Activated CD8-positive, alpha-beta memory T cell treated with anti-CD3 and anti-CD28 coated beads for 4 hours (primary cell): Measurements from ENCODE around the gene RETREG1.
"Not testable (repeated sequence)": the region's sequence is repeated elsewhere in the genome, so short reads cannot be mapped to it uniquely, and the experiment has no call there.

Source experiments
- DNase-seq, 2 donors: peaks; one replicate each; pipeline ENCODE4 v3.0.0-alpha.2; 2020; ENCODE audit warnings: low read depth in 2 of 2

The RETREG1 gene

DNA sequence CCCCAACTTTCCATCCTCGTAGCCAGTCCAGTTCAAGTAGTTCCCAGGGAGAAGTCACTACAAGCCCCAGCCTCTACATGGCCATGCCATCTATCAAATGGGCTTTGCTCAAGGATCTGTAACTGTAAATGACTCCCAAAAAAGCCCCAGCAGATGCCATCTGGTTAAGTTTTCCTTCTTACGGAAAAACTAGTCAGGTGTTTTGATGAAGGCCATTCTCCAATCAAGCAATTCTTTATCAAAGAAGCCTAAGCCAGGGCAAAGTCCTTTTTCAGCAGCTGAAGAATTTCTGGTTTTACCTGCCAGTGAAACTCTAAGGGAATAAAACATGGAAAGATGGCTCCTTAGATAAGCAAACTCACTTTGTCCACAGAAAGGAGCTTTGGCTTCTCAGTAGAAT is 129.3 kb downstream of the RETREG1 start:
- DNase-seq, result no peak

DNA sequence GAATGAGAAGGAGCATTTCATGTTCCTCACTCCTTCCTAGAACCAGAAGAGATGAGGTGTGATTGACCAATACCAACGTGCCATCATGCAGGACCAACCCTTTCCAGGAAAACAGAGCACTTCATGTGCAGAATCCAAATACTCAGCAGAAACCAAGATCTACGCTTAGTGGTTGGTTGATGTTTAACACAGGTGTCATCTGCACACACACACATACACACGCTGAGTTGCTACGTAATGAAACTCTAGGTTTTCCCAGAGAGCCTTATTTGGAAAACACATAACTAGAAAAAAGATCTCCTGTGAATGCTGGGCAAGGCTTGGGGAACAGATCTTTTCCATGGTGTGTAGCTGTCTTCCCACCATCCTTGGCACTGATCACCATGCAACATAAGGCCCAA is 130.1 kb downstream of the RETREG1 start:
- DNase-seq, result no peak

DNA sequence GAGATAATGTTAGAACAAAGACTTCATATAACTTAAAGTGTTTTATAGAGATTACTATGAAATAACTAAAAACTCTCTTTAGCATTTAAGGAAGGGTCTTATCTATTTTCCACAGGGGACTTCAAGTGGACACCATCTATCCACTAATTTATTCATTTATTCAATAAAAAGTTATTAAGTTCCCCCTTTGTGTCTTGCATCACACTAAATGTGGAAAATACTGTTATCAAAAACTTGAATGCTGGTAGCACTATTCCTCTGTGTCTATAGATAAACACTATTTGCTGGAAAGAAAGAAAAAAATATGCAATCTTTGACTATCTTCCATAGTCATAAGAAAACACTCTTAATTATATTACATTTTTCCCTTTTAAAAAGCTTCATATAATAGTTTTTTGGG is 131.1 kb downstream of the RETREG1 start:
- DNase-seq, result no peak

DNA sequence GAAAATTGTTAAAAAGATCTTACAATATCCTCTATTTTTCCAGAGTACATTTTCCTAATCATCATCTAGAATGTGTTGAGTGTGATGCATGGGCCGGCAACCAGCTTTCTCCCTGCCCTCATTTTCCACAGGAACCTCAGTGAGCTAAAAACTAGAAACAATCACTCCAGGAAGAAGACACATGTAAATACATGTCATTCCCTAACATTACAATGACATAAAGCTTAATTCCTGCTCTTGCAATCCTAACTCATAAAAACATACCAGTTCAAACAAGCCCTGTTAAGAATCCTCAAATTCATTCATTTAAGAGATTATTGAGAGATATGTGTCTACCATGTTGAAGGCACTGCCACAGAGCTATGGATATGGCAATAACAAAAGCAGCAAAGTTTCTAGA is 132.7 kb downstream of the RETREG1 start:
- DNase-seq, result no peak

DNA sequence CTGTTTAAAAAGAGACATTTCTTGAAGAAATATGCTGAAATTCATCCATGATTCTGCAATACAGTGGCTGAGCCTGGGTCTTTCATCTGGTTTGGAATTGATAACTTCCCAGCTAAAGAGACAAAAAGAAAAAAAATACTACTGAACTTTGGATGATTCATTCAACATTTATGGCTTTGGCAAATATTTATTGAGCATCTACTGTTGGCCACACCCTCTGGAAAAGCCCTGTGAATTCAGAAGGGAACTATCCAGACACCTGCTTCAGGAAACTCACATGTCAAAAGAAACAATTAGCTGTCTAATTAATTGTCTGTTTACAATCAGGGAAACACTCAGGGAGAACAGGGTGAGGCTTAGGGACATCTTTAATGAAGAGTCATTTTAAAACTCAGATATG is 133.4 kb downstream of the RETREG1 start:
- no peak for DNase-seq

DNA sequence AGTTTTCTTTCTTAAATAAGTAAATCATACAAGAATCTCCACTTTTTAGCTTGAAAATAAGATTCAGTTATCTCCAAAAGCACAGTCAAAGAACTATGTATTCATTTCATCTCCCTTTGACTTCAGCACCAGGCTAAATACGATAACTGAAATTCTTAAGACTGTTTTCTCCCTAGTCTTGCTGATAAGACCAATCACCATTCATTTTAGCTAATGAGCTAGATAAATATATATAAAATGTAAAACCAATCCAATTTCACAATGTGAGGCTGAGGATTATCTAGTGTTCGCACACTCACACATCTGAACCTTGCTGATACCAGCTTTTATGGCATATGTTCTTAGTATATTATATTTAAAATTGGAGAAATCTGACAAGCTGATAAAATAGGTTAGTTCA is 133.9 kb downstream of the RETREG1 start:
- DNase-seq, result no peak

DNA sequence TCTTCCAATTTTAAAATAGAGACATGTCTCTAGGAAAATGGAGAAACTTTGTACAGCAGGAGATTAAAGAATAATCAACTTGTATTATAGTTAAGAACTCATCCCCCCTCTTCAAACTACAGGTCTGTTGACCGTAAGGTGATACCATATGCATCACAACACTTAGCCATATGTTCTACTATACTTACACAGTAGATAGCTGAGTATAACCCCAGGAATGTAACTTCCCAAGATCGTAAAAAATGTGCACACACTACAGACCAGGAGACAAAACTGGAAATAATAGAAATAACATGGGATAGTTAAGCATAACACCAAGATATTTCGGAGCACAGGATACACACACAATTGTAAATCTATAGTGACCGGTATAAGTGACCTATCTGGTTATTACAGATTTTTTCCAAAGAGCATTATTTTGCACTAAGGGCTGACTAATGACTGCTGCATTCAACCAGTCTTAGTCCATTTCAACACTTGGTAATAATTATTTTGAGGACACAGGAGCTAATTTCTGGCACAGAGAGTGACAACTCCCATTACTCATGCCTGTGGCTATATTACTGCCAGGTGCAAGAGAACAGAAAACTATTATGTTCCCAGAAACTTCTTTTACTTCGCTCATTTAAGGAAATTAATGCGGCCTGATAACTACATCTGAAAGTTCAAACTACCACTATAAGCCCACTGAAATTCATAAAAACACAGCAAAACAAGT is 135.8 kb downstream of the RETREG1 start:
- DNase-seq, result no peak

DNA sequence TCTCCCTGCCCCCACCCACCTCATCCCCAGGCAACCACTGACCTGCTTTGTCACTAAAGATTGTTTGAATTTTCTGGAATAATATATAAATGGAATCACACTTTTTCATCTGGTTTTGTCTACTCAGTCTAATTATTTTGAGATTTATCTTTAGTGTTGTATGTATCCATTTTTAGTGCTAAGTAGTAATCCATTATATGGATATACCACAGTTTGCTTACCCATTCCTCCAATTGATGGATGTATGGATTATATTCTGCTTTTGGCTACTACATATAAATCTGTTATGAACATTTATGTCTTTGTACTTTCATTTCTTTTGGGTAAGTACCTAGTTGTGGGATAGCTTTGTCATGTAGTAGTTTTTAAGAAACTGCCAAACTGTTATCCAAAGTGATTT is 136.7 kb downstream of the RETREG1 start:
- DNase-seq, result no peak

DNA sequence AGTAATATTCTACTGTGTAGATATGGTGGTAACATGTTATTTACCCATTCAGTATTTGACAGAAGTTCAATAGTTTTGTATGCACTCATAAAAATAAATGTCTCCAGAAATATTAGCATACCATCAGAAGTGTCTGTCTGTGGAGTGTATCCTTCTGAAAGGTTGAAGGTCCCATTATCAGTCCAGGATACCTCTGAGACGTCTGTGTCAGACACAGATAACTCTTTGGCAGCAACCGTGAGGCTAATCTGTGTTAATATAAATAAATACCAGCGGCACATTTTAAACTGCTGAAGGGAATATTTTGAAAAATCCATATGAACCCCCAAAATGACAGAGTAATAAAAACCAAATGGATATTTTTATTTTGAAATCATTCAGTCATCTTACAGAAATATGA is 139.3 kb downstream of the RETREG1 start:
- no peak for DNase-seq

DNA sequence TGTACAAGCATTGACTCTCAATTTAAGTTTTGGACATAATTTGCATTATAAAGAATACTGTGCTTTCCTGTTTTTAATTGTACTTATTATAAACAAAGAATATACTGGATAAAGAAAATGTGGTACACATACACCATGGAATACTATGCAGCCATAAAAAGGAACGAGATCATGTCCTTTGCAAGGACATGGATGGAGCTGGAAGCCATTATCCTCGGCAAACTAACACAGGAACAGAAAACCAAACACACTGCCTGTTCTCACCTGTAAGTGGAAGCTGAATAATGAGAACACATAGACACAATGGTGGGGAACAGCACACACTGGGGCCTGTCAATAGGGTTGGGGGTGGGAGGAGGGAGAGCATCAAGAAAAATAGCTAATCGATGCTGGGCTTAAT is 140.4 kb downstream of the RETREG1 start:
- not testable (repeated sequence) for DNase-seq

DNA sequence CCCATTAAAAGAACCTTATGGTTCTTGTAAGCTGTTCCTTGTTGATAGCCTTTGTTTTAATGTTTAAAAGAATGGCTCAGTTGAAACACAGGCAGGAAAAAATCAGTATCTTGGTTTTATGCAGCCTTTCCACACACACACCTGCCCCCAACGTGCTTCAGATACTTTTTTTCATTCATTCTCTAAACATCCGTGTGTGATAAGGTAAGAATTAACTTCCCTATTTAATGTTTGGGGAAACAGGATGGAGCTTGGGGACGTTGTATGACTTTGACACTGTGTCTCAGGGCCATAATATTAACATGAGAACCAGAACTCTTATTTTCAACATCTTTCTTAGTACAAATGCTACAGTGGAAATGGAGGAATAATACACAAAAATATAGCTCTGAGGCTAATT is 145.4 kb downstream of the RETREG1 start:
- DNase-seq, result no peak

DNA sequence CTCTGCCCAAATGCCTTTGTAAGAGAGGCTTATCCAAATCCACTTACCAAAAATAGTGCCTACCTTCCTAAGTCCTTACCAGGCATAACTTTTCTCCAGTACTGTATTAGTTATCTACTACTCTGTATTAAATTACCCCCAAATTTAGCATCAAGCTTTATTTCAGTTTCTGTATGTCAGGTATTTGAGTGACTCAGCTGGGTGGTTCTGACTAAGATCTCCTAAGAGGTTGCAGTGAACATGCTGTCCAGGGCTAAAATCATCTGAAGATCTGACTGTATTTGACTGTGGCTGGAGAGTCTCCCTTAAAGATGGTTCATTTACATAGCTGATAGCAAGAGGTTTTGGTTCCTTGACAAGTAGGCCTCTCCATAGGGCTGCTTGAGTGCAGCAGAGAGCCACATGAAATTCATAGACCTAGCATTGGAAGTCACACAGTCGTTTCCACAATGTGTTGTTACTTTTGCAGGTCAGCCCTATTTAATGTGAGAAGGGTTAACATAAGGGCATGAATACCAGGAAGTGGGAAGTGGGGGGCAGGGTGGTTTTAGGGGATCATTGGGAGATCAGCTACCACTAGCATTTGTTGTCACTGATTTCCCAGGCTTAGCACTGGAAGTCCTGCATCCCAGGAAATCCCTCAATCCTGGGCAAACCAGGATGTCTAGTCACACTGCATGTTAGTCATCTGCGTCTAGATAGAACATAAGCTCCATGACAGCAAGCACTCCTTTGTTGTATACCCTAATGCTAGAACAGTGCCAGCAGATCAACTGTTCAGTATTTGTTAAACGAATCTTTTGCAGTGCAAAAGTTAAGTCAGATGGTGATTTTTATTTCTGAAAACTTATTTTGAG is 149.2 kb downstream of the RETREG1 start:
- DNase-seq, result no peak

DNA sequence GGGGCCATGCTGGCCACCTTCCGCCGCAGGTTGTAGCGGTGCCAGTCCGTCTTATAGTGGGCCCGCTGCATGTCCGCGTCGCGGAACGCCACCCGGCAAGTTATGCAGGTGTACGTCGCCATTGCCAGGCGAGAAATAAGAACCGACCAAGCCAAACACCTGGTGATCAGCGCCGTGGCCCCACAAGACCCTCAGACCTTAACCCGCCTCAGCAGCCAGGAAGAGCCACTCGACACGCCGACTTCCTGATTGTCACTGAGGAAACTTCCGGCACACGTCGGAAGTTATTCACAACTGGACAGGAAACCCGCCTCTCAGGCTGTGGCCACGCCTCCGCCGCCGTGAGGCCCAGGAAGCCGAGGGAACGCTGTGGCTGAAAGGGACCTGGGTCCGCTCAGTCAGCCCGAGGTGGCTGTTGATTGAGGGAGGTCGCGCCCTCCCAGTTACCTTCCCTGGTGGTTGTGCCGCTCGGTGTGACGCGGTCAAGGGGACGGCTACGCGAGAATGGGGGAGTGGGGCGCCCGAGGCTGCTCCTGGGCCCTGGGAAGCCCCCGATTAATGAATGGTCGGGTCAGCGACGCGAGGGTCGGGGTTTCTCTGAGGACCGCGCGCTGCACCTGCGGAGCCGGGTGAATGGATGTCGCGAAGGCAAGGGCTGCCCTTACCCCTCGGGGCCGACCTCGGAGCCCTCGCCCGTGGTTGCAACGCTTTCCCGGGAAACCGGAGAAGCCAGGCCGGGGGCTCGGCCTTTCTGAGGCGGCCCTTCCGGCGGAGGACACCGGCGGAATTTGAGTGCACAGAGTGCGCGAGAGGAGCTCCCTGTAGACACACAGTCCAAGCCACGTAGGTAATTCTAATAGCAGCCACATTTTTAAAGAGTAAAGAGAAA is 151.0 kb downstream of the RETREG1 start, which contains the start of gene ZNF622:
TSS of gene ZNF622 (minus strand) at position 257 of the 889 bp plus-strand sequence. CDS start at position 122, 135 bp downstream.
- peak; percentile 75 to 77 for DNase-seq

DNA sequence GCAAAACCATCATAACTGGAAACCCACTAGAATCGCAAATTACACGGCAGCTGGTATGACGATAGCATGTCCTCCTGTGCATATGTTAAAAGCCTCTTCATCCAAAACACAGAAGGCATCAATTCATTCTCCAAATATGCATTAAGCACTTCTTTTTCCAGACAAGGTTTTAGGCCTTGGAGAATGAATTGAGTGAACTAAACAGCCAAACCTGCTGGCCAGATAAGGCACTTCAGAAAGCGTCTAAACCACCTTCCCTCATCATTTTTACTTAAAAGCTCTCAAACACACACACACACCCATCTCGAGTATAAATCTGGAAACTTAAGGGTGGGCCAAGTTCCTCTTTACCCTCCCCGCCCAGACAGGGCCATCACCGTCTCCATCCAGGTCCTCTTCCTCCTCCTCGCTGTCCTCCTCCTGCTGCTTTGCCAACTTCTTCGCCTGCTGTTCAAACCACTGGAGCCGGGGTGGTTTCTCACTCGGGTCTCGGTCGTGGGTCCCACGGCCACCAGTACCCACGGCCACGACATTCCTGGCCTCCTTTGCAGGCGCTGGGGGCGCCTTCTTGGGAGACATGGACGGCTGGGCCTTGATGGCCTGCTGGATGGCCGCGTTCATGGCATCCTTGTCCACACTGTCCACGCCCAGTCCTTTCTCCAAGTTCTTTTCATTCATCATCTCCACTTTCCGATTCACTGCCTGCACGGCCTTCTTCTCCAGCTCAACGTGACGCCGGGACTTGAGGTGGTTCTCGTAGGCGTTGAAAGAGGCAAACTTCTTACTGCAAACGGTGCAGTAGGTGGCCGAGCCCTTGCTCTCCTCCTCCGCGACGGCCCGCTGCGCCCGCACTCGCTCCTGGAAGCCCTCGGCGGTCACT is 151.9 kb downstream of the RETREG1 start:
- DNase-seq, result no peak

DNA sequence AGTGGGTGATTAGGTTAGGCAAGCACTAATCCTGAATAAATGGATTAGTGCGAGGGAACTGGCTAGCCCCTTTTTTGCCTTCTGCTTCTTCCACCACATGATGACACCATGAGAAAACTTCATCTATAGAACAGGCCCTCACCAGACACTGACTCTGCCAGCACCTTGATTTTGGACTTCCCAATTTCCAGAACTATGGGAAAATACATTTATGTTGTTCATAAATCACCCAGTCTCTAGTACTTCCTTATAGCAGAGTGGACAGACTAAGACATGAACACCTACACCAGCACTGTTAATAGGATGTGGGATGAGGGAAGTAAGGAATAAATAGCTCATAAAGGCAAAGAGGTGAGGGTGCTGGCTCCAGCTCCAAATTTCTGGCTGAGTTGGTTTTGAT is 152.6 kb downstream of the RETREG1 start:
- DNase-seq, result no peak

DNA sequence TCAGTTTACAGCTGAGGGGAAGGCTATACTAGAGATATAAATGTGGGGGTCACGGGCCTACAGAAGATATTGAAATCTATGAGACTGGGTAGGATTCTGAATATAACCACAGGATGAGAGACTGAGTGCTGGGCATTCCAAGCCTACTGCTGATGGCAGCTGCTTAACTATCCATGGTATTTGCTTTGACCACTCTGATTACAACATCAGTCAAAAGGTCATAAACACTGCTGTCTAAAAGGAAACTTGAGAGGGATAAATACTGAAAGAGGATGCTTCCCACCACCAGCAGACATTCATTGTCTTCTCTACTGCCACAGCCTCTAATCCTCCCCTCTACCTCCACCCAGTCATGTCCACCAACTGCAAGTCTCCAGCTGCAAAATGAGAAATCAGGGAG is 155.0 kb downstream of the RETREG1 start:
- DNase-seq, result no peak

DNA sequence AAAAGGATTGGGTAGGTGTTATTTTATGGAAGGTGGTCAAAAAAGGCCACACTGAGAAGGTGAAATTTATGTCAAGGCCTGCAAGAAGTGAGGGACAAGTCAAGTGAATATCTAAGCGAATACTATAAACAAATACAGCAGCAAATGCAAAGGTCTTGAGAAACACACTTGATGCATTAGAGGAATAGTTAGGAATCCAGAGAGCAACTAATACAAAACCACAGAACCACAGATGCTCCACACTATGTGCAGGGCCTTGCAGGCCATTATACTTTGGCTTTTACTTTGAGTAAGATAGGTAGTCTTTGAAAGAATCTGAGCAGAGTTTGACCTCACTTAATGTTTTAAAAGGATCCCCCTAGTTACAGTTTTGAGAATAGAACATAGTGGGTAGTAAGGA is 155.8 kb downstream of the RETREG1 start:
- DNase-seq, result no peak

DNA sequence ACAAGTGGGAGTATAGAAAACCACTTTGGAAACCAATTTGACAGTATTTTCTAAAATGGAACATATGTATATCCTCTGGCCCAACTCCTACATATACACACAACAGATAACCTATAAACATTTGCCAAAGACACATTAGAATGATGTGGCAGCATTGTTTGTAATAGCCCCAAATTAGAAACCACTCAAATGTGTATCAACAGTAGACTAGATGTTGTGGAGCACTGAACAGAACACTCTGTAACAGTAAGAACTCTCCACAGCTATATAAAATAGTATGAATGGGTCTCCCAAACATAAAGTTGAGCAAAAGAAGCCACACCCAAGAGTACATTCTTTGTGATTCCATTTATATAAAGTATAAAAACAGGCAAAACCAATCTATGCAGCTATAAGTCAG is 157.3 kb downstream of the RETREG1 start:
- no peak for DNase-seq

DNA sequence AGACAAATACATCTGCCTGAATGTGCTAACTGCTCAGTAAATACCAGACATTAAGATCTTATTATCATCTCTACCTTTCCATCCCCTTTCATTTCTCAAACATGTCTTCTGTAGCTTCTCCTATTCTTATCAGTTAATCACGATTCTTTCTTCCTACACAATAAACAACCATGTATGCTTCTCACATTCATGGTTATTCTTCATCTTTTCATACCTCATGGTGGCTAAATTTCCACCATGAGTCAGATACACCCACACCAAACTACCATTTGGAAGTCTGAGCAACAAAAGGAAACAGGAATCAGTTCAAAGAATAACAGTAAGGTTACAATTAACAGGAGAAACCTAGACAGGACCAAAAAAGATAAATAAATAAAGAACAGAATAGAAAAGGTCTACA is 158.9 kb downstream of the RETREG1 start:
- no peak for DNase-seq

DNA sequence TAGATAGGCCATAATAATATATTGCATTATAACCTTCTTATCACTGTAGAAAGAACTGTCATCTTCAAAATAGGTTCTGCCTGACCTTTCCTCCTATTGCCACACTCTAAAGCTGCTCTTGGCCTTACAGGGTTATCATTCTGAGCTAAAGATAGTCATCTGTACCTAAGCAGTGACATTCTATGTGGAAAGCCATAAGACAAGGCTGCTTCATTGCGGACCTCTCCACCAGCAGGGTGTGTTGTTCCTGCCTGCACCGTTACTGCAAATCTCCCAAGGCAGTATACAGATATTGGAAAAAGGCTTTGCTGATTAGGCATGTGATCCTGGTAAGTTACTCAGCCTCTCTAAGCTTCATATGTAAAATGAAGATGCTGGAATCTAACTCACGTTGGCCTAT is 159.3 kb downstream of the RETREG1 start:
- DNase-seq, result no peak
